Adrenal gland (tissue), 5 donors: Measurements from ENCODE around the gene MYL6B.
A peak's percentile ranks its signal among the peaks of the same experiment; 100 is the strongest.

ENCODE experiments used
- POLR2A ChIP-seq, 2 donors: fragments of 450-650 bp; IDR thresholded peaks; one replicate each; pipeline ENCODE4 v1.6.1; 2017; ENCODE audit warnings: antibody characterized with exemption in 2 of 2, mild to moderate bottlenecking in 2 of 2, moderate library complexity in 1 of 2
- TF ChIP-seq, protein P1 (sequence below), 6 experiments: fragments of 450-650 bp in 4 of 6; fragments of 200-600 bp in 2 of 6; sonication (generic) in 1 of 6; IDR thresholded peaks; 1 replicate in 5 of 6; 2 replicates in 1 of 6; pipeline versions ENCODE4 v1.5.1 to v1.8.0; 2016 to 2021; ENCODE audit warnings: antibody characterized with exemption in 6 of 6, mild to moderate bottlenecking in 2 of 6, moderate library complexity in 1 of 6
- donor health status: DM: no; HTN: no; CAD: no.

DNA sequence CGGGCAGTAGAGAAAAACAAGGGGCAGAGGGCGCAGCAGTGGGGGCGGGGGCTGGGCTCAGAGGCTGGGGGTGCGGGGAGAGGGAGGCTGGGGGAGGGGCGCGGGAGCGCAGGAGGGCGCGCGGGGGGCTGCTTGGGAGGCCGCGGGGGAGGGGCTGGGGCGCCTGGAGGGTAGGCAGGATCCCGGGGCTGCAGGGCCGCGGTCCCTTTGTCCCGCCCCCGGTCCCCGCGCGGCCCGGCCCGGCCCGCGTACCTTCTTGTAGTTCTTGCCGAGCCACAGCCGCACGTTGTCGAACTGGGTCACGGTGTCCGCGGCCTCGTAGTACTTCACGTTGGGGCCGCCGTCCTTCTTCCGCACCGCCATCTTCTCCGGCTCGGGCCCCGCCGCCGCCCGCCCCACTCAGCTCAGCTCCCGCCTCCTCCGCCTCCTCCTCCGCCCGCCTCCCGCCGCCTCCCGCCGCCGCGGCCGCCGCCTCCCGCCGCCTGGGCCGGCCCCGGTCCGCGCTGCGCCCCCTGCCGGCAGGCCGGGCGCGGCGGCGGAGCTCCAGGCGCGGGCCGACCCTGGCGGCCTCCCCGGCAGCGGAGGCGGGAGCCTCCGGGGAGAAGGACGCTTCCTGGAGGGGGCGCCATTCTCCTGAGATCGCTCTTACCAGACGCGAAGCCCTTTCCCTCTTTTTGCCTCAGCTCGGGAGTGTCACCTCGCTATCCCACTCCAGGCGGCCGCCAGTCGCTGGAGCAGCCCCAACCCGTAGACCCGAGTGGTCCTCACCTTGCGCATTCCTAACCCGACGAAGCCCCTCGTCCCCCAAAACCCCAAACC lies 36.9 kb downstream of the MYL6B start, which contains the start of gene SMARCC2:
- TF ChIP-seq, protein P1, sequence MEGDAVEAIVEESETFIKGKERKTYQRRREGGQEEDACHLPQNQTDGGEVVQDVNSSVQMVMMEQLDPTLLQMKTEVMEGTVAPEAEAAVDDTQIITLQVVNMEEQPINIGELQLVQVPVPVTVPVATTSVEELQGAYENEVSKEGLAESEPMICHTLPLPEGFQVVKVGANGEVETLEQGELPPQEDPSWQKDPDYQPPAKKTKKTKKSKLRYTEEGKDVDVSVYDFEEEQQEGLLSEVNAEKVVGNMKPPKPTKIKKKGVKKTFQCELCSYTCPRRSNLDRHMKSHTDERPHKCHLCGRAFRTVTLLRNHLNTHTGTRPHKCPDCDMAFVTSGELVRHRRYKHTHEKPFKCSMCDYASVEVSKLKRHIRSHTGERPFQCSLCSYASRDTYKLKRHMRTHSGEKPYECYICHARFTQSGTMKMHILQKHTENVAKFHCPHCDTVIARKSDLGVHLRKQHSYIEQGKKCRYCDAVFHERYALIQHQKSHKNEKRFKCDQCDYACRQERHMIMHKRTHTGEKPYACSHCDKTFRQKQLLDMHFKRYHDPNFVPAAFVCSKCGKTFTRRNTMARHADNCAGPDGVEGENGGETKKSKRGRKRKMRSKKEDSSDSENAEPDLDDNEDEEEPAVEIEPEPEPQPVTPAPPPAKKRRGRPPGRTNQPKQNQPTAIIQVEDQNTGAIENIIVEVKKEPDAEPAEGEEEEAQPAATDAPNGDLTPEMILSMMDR (IDR thresholded peaks at IDR 0.05): peak; percentile 43 to 91 (median 68)
- TF ChIP-seq POLR2A (IDR thresholded peaks at IDR 0.05): peak in 1 of 2 donors; percentile 60
